ENCODE data around the gene TAS2R14. TPM values are rescaled to one million over a fixed set of nuclear protein-coding genes. Genes with fewer than 3 reads are reported as not detected.

The TAS2R14 gene
- total RNA-seq, 2 donors from 2014 or later = 0.39 to 1.2 TPM

DNA sequence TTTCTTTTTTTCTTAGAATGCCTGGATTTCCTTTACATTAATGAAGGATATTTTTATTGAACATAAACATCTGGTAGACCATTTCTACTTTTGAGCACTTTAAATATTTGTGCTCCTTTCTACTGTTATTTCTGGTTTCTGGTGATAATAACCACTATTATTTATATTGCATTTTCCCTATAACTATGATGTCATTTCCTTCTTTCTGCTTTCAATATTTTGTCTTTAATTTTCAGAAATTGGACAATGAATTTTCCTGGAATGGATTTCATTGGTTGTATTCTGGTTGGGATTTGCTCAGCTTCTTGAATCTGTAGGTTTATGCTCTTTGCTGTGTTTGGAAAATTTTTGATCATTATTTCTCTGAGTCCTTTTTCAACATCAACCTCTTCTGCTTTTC is 49.8 kb downstream of the TAS2R14 start:
- Histone ChIP-seq H3K4me1 (no peaks in the 10 kb centered on the region), H3K9me3 (no peaks in the 10 kb centered on the region), H3K36me3 (no peaks in the 10 kb centered on the region), H3K4me3 (no peak overlapping the region), H3K27ac (no peak overlapping the region), H3K27me3 (no peaks in the 10 kb centered on the region)
- TF ChIP-seq, protein P1, sequence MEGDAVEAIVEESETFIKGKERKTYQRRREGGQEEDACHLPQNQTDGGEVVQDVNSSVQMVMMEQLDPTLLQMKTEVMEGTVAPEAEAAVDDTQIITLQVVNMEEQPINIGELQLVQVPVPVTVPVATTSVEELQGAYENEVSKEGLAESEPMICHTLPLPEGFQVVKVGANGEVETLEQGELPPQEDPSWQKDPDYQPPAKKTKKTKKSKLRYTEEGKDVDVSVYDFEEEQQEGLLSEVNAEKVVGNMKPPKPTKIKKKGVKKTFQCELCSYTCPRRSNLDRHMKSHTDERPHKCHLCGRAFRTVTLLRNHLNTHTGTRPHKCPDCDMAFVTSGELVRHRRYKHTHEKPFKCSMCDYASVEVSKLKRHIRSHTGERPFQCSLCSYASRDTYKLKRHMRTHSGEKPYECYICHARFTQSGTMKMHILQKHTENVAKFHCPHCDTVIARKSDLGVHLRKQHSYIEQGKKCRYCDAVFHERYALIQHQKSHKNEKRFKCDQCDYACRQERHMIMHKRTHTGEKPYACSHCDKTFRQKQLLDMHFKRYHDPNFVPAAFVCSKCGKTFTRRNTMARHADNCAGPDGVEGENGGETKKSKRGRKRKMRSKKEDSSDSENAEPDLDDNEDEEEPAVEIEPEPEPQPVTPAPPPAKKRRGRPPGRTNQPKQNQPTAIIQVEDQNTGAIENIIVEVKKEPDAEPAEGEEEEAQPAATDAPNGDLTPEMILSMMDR (IDR thresholded peaks at IDR 0.05) = no peak
- DNase-seq (ENCODE audit: low spot score) = no peak

Other genes starting within 250 kb of the TAS2R14 start
- 1,000 to 10,000 TPM in 1 of 2 donors, 100 to 1,000 TPM in 1; 612 to 1,061 TPM for gene YBX3, start 215.9 kb downstream of the TAS2R14 start, total RNA-seq
- not detected for gene TAS2R7, start 136.6 kb downstream of the TAS2R14 start, total RNA-seq
- gene TAS2R8, start 132.0 kb downstream of the TAS2R14 start, total RNA-seq = not detected
- gene TAS2R9, start 129.1 kb downstream of the TAS2R14 start, total RNA-seq = not detected
- gene TAS2R10, start 112.9 kb downstream of the TAS2R14 start, total RNA-seq = not detected
- gene PRR4, start 89.8 kb downstream of the TAS2R14 start, total RNA-seq = 1 to 10 TPM in 1 of 2 donors, not detected in 1; 1.6 TPM
- gene PRH1, start 55.0 kb downstream of the TAS2R14 start, total RNA-seq = 10 to 100 TPM in 1 of 2 donors, 1 to 10 TPM in 1; 9.2 to 13.1 TPM
- under 1 TPM; 0.24 to 0.63 TPM for gene TAS2R13, start 29.7 kb downstream of the TAS2R14 start, total RNA-seq
- gene PRH2, start 10.0 kb downstream of the TAS2R14 start, total RNA-seq = not detected
- 1 to 10 TPM in 1 of 2 donors, not detected in 1; 1.2 TPM for gene TAS2R50, start 47.6 kb upstream of the TAS2R14 start, total RNA-seq
- under 1 TPM; 0.24 to 0.33 TPM for gene TAS2R20, start 59.0 kb upstream of the TAS2R14 start, total RNA-seq
- gene TAS2R19, start 83.4 kb upstream of the TAS2R14 start, total RNA-seq = under 1 TPM; 0.35 to 0.89 TPM
- under 1 TPM in 1 of 2 donors, not detected in 1; 0.59 TPM for gene TAS2R31, start 92.1 kb upstream of the TAS2R14 start, total RNA-seq
- under 1 TPM in 1 of 2 donors, not detected in 1; 0.67 TPM for gene TAS2R46, start 123.0 kb upstream of the TAS2R14 start, total RNA-seq
- gene TAS2R43, start 153.1 kb upstream of the TAS2R14 start, total RNA-seq = 1 to 10 TPM in 1 of 2 donors, under 1 TPM in 1; 0.35 to 2.0 TPM
- under 1 TPM; 0.44 to 0.90 TPM for gene TAS2R30, start 195.4 kb upstream of the TAS2R14 start, total RNA-seq
- gene SMIM10L1, start 231.9 kb upstream of the TAS2R14 start, total RNA-seq = 10 to 100 TPM; 11.8 to 13.3 TPM
- gene TAS2R42, start 247.7 kb upstream of the TAS2R14 start, total RNA-seq = not detected